HG02610 (cell line): ENCODE results near the gene CHRNB2.

Source experiments
- ATAC-seq: cut with Tn5 transposase; IDR thresholded peaks from one replicate; pipeline ENCODE4 v1.9.1; 2021; ENCODE audit warnings: mild to moderate bottlenecking, moderate library complexity; ENCODE audit not compliant: unreplicated experiment

CHRNB2 gene

GRCh38 chr1:154552036-154552435 lies 15.5 kb upstream of the CHRNB2 start:
- no peak for ATAC-seq

- ATAC-seq = no peak
These were observed 14.2 kb upstream of the CHRNB2 start for GRCh38 chr1:154553056-154554030.

DNA sequence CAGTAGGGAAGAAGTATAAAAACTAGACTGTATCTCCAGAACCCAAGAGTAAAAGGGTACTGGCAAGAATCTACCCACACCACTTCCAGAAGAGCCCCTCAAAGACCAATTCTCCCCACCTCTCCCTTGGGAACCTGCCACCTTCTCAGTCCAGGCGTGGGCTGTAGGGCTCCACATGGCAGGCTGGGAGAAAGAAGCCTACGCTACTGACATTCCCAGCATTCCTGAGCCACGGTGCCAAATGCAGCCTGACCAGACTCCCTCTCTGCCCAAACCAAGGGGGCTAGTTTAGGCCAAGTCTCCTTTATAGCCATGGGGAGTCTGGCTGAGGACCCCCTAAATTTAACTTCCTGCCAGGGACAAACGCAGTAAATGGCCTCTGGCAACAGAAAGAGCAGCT lies 11.2 kb upstream of the CHRNB2 start:
- ATAC-seq = no peak

- no peak for ATAC-seq
These were observed 10.2 kb upstream of the CHRNB2 start for GRCh38 chr1:154557248-154557938.

- peak; percentile 8 for ATAC-seq
These were observed 9.4 kb upstream of the CHRNB2 start, which contains the start of gene UBE2Q1 for GRCh38 chr1:154557939-154558719. Gene UBE2Q1 (minus strand): TSS chr1:154558662. CDS start chr1:154558553, 109 bp downstream.

- ATAC-seq = peak; percentile 89
These were observed 8.7 kb upstream of the CHRNB2 start for GRCh38 chr1:154558720-154559465.

GRCh38 chr1:154559466-154560044 lies 8.0 kb upstream of the CHRNB2 start:
- ATAC-seq = peak; percentile 35

GRCh38 chr1:154565876-154566275 lies 1.7 kb upstream of the CHRNB2 start:
- no peak for ATAC-seq

DNA sequence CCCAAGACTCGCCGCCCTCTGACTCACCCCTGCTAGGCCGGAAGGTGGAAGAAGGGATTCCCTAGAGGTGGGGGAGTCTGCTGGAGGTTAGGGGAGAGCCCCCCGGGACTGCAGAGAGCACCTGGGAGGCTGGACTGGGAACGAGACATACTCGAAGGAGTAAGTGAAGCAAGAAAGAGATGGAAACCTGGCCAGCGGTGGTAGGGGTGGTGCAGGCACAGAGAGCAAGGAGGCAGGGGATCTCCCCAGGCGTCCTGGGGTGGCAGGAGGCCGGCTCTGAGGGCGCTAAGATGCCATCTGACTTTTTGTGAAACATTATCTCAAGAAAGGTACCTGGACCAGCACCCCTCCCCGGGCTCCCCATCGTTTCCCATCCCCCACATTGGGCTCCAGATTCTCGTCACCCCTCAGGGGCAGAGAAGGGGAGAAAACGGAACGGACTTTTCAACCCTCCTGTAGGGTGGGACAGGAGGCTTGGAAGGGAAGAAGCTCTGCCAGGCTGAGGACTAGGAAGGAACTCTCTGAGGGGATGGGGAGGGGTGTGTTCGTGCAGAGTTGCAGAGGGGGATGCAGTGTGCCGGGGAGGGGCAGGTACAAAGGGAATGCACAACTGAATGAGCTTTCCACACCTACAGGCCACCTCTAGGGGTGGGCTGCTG lies 708 bp downstream of the CHRNB2 start:
- no peak for ATAC-seq

- no peak for ATAC-seq
These were observed 3.8 kb downstream of the CHRNB2 start for GRCh38 chr1:154571244-154571963.

DNA sequence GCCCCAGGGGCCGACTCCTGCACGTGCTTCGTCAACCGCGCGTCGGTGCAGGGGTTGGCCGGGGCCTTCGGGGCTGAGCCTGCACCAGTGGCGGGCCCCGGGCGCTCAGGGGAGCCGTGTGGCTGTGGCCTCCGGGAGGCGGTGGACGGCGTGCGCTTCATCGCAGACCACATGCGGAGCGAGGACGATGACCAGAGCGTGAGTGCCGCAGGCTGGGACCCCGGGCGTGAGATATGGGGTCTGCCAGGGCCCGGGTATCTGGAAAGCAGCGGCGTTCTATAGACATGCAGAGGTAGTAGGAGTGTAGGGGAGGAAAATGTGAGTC lies 4.3 kb downstream of the CHRNB2 start:
- ATAC-seq = no peak

DNA sequence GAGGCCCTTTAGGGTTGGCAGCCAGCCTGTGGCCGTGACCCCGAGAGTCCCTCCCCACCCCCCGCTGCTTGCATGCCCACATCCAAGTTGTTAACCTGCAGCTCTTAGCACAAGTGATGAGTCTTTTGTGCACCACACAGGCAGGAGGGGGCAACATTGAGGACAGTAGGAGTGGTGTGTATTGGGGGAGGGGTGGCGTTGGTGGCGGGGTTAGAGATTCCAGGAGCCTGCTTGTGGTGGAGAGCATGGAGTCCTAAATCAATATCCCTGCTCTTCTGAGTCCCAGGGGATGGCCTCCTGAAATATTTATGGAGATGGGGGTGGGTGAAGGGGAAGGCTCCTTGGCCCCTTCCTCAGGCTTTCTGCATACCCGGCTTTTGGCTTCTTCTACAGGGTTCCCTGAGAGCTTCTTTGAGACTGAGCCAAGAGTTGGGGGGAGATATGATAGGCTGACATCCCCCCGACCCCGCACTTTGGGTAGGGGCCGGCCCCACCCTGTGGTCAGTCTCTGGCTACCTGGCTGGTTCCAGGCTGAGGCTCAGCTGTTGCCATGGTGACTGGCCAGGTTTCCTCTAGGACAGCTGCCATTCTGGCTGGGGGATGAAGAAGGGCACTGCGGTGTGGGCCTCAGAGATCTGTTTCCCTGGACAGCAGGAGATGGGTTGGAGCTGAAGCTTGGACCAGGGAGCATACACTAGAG lies 5.0 kb downstream of the CHRNB2 start:
- ATAC-seq = no peak

GRCh38 chr1:154573168-154573510 lies 5.6 kb downstream of the CHRNB2 start:
- no peak for ATAC-seq

- no peak for ATAC-seq
These were observed 7.1 kb downstream of the CHRNB2 start for GRCh38 chr1:154574716-154575115.

DNA sequence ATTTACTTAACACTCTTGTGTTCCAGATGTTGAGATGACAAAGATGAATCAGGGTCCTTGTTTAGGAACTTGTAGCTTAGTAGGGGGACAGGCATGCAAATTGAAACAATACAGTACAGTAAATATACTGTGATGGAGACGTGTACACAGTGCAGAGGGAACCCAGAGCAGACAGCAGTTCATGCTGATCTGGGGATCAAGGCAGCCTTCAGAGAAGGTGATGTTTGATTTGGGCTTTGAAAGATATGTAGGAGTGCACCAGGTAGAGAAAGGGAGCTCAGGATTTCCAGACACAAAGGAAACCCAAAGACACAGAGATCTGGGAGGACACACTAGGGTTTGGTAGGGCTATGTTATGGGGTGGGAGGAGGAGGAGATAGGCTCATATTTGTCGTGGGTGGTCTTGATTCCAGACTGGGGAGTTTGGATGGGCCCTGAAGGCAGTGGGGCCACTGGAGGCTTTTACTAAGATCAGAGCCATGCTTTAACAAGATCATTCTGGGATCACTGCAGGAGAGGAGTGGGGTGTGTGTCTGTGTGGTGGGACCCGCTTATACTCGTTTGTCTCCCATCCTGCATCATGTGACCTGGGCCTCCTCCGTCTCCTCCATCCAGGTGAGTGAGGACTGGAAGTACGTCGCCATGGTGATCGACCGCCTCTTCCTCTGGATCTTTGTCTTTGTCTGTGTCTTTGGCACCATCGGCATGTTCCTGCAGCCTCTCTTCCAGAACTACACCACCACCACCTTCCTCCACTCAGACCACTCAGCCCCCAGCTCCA lies 7.8 kb downstream of the CHRNB2 start:
- no peak for ATAC-seq

GRCh38 chr1:154575951-154576566 lies 8.5 kb downstream of the CHRNB2 start:
- no peak for ATAC-seq

- ATAC-seq = no peak
These were observed 9.9 kb downstream of the CHRNB2 start for GRCh38 chr1:154577346-154578057.
